OCI-LY7 (cell line): ENCODE results near the gene RAB13.

ENCODE experiments used
- EZH2phosphoT487 ChIP-seq: fragments of 200-600 bp; sonication (generic); IDR thresholded peaks from 2 replicates; pipeline ENCODE4 v1.6.1; 2018; ENCODE audit warnings: low read depth, borderline replicate concordance, mild to moderate bottlenecking, mixed run types, antibody characterized with exemption, low read length, moderate library complexity, mixed read lengths
- TF ChIP-seq, protein P1 (sequence below): fragments of 200-600 bp; sonication (generic); conservative IDR thresholded peaks from 2 replicates; pipeline ENCODE4 v1.5.1; 2014; ENCODE audit warnings: mild to moderate bottlenecking, antibody characterized with exemption, low read length, moderate library complexity, mixed read lengths

DNA sequence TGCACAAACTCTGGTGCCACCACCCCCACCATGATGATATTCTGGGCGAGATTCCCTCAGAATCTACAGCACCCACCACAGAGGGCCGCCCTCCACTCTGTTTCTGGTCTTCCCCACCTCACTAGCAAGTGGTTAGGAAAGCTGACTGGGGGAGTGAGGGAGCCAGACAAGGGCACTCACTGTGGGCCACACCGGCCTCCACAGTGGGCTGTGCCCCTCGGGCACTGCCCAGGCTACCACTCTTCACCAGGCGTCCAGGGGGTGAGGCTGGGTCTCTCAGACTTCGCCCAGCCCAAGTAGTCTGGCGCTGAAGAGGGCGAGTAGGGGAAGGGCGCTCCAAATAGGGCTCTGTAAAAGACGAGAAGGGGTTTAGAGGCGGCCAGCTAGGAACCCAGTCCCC is 52.2 kb downstream of the RAB13 start:
- TF ChIP-seq, protein P1, sequence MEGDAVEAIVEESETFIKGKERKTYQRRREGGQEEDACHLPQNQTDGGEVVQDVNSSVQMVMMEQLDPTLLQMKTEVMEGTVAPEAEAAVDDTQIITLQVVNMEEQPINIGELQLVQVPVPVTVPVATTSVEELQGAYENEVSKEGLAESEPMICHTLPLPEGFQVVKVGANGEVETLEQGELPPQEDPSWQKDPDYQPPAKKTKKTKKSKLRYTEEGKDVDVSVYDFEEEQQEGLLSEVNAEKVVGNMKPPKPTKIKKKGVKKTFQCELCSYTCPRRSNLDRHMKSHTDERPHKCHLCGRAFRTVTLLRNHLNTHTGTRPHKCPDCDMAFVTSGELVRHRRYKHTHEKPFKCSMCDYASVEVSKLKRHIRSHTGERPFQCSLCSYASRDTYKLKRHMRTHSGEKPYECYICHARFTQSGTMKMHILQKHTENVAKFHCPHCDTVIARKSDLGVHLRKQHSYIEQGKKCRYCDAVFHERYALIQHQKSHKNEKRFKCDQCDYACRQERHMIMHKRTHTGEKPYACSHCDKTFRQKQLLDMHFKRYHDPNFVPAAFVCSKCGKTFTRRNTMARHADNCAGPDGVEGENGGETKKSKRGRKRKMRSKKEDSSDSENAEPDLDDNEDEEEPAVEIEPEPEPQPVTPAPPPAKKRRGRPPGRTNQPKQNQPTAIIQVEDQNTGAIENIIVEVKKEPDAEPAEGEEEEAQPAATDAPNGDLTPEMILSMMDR: no peak
- TF ChIP-seq EZH2phosphoT487: no peak
